Adrenal gland (tissue), 12 donors: Measurements from ENCODE around the gene TMEM213. TPM values are rescaled to one million over a fixed set of nuclear protein-coding genes. Genes with fewer than 3 reads are reported as not detected.

Experiments
- DNase-seq, 7 donors: peaks; one replicate each; pipeline ENCODE4 v3.0.0-alpha.2; 2019 to 2020
- H3K27ac ChIP-seq, 5 donors: fragments of 200-600 bp; sonication (generic) in 4 of 5; 1 replicate in 3 of 5; 2 replicates in 2 of 5; pipeline versions ENCODE4 v1.5.1 to v1.8.0; 2016 to 2020; ENCODE audit warnings: mild to moderate bottlenecking in 1 of 5
- H3K27me3 ChIP-seq: fragments of 200-600 bp; 2 replicates; pipeline ENCODE4 v1.8.0; 2021
- H3K36me3 ChIP-seq, 2 donors: fragments of 200-600 bp; replicated peaks in 1 of 2; 1 replicate in 1 of 2; 2 replicates in 1 of 2; pipeline versions ENCODE4 v1.5.1 to v1.8.0; 2018 to 2022
- H3K4me1 ChIP-seq, 2 donors: fragments of 200-600 bp; replicated peaks in 1 of 2; 1 replicate in 1 of 2; 2 replicates in 1 of 2; pipeline versions ENCODE4 v1.5.1 to v1.8.0; 2018 to 2021
- H3K4me3 ChIP-seq, 4 donors: fragments of 200-600 bp; sonication (generic) in 3 of 4; one replicate each; pipeline ENCODE4 v1.5.1; 2016 to 2018
- H3K9me3 ChIP-seq, 3 donors: fragments of 200-600 bp; sonication (generic) in 1 of 3; replicated peaks in 1 of 3; 1 replicate in 2 of 3; 2 replicates in 1 of 3; pipeline versions ENCODE4 v1.5.1 to v1.8.0; 2016 to 2021
- CTCF ChIP-seq, 6 experiments: fragments of 450-650 bp in 4 of 6; fragments of 200-600 bp in 2 of 6; sonication (generic) in 1 of 6; IDR thresholded peaks; 1 replicate in 5 of 6; 2 replicates in 1 of 6; pipeline versions ENCODE4 v1.5.1 to v1.8.0; 2016 to 2021; ENCODE audit warnings: antibody characterized with exemption in 6 of 6, mild to moderate bottlenecking in 2 of 6, moderate library complexity in 1 of 6
- POLR2A ChIP-seq, 2 donors: fragments of 450-650 bp; IDR thresholded peaks; one replicate each; pipeline ENCODE4 v1.6.1; 2017; ENCODE audit warnings: antibody characterized with exemption in 2 of 2, mild to moderate bottlenecking in 2 of 2, moderate library complexity in 1 of 2
- WGBS, 4 donors: extraction: QIAGEN DNeasy Blood & Tissue Kit in 2 of 4; methylation state at CpG; one replicate each; pipeline versions ENCODE4 v1.1.5 to v1.1.7; 2013 to 2017; 5-methylcytosine and 5-hydroxymethylcytosine counted together
- intact Hi-C, 2 donors: fragments of 100-400 bp; cut with DNase I; formaldehyde crosslinking; loops; one replicate each; pipeline versions ENCODE4 v1.14.1 to v1.15.0; 2022 to 2023
- polyA plus RNA-seq, 3 donors: library from polyadenylated mRNA; stranded (reverse); fragments of 200-250 nt in 2 of 3; fragments of 350-450 nt in 1 of 3; fragmentation: Illumina TruSeq in 1 of 3; extraction: RNeasy Lipid Tissue Mini Kit (QIAGEN cat#74804) in 1 of 3; gene quantifications; one replicate each; pipeline ENCODE4 v1.2.3, GENCODE V29; 2013 to 2014
- total RNA-seq, 9 donors: library from RNA; depleted of rRNA in 4 of 9; stranded (reverse); fragments of >200 nt in 4 of 9; fragments of 120-200 nt in 1 of 9; fragmentation: NEBNext Ultra II Directional in 1 of 9; extraction: Animal tissue kit (Norgen Biotek cat#: 25700) in 1 of 9; gene quantifications; one replicate each; pipeline versions ENCODE4 v1.1.0 to v1.2.4, GENCODE V29; 2013 to 2023
- donor health status: healthy with polysubstance abuse.
- donor health status: Bipolar disorder and iron deficiency.
- donor health status: DM: yes; HTN: yes; CAD: no.
- donor health status: DM: no; HTN: no; CAD: no.
- donor health status: DM: no; HTN: no; CAD: no.
- donor health status: DM: yes; HTN: yes; CAD: no.

Gene TMEM213
- total and polyA plus RNA-seq, 12 donors = not detected

- WGBS, 4 donors = 91 to 96% (median 93%) methylated on average over 8 of the region's 8 CpGs
- Histone ChIP-seq H3K27ac (no peak overlapping the region), H3K9me3 (no peaks in the 10 kb centered on the region), H3K4me1 (no peaks in the 10 kb centered on the region), H3K27me3 (no peaks in the 10 kb centered on the region), H3K4me3 (no peak overlapping the region), H3K36me3 (no peaks in the 10 kb centered on the region)
- TF ChIP-seq CTCF (IDR thresholded peaks at IDR 0.05) = no peak
- no peak for TF ChIP-seq POLR2A (IDR thresholded peaks at IDR 0.05)
- no peak for DNase-seq
- intact Hi-C loops = no loop called here
Measured at GRCh38 chr7:138770904-138771303, 26.9 kb upstream of the TMEM213 start.

GRCh38 chr7:138773176-138773575 is 24.6 kb upstream of the TMEM213 start:
- Histone ChIP-seq H3K4me1 (no peaks in the 10 kb centered on the region), H3K36me3 (no peaks in the 10 kb centered on the region), H3K27me3 (no peaks in the 10 kb centered on the region), H3K9me3 (no peaks in the 10 kb centered on the region), H3K4me3 (no peak overlapping the region), H3K27ac (no peak overlapping the region)
- no peak for DNase-seq
- intact Hi-C loops = no loop called here
- 83 to 89% (median 87%) methylated on average over 9 of the region's 9 CpGs for WGBS, 4 donors
- TF ChIP-seq POLR2A (IDR thresholded peaks at IDR 0.05) = no peak
- no peak for TF ChIP-seq CTCF (IDR thresholded peaks at IDR 0.05)

- no peaks in the 10 kb centered on the region for H3K36me3 ChIP-seq
- intact Hi-C loops = no loop called here
- no peak for DNase-seq
- H3K4me3 ChIP-seq = no peak overlapping the region
- H3K27ac ChIP-seq = no peak overlapping the region
- no peaks in the 10 kb centered on the region for H3K27me3 ChIP-seq
- no peak for TF ChIP-seq CTCF (IDR thresholded peaks at IDR 0.05)
- no peak for TF ChIP-seq POLR2A (IDR thresholded peaks at IDR 0.05)
- 63 to 76% (median 69%) methylated on average over 9 to 12 of the region's 12 CpGs for WGBS, 4 donors
- H3K9me3 ChIP-seq = no peaks in the 10 kb centered on the region
- H3K4me1 ChIP-seq = no peaks in the 10 kb centered on the region
Measured at GRCh38 chr7:138773817-138774216, 24.0 kb upstream of the TMEM213 start.

GRCh38 chr7:138776166-138776833 is 21.5 kb upstream of the TMEM213 start:
- TF ChIP-seq POLR2A (IDR thresholded peaks at IDR 0.05) (no peak), CTCF (IDR thresholded peaks at IDR 0.05) (no peak)
- Histone ChIP-seq H3K27me3 (no peaks in the 10 kb centered on the region), H3K4me1 (no peaks in the 10 kb centered on the region), H3K36me3 (no peaks in the 10 kb centered on the region), H3K9me3 (no peaks in the 10 kb centered on the region), H3K27ac (no peak overlapping the region), H3K4me3 (no peak overlapping the region)
- intact Hi-C loops = no loop called here
- WGBS, 4 donors = 66 to 79% (median 71%) methylated on average over 10 of the region's 10 CpGs
- no peak for DNase-seq
